Right lobe of liver (tissue), 4 donors: ENCODE data around the gene EDC4.

Experiments
- CTCF ChIP-seq, 4 donors: fragments of 200-600 bp in 3 of 4; fragments of 450-650 bp in 1 of 4; IDR thresholded peaks; one replicate each; pipeline versions ENCODE4 v1.5.1 to v1.8.0; 2016 to 2022; ENCODE audit warnings: antibody characterized with exemption in 4 of 4, mild to moderate bottlenecking in 2 of 4
- POLR2A ChIP-seq: fragments of 450-650 bp; IDR thresholded peaks from one replicate; pipeline ENCODE4 v1.6.1; 2017; ENCODE audit warnings: antibody characterized with exemption, mild to moderate bottlenecking
- donor health status: DM: no; HTN: no; CAD: no.
- donor health status: DM: no; HTN: no; CAD: no.
- donor health status: DM: no; HTN: yes; CAD: no.

- TF ChIP-seq CTCF (IDR thresholded peaks at IDR 0.05) (no peak), POLR2A (no peak)
These were observed 57.9 kb downstream of the EDC4 start for GRCh38 chr16:67930678-67931211.
